HCT116 (cell line): Measurements from ENCODE around the gene HDGFL1. TPM values are rescaled to one million over a fixed set of nuclear protein-coding genes. Genes with fewer than 3 reads are reported as not detected.

Experiments used
- ATAC-seq: fragments of 200-7000 bp; cut with Tn5 transposase; 2 replicates; pipeline ENCODE4 v1.9.1; 2020; ENCODE audit warnings: mild to moderate bottlenecking, moderate library complexity
- BruUV-seq: library from RNA; stranded (reverse); fragments of 400-500 nt; replicated peaks from 2 replicates; lab custom pipeline; 2021; lab: Mats Ljungman, UMichigan
- CTCF ChIA-PET: fragments of 300-600 bp; sonication (Branson Sonifier 250); formaldehyde crosslinking; loops from one replicate; lab custom pipeline; 2021; ENCODE audit warnings: antibody characterized with exemption; lab: Charles Lee
- POLR2A ChIA-PET: fragments of 300-600, 350-600 bp; sonication (Branson Sonifier 250); formaldehyde crosslinking; loops from one replicate; lab custom pipeline; 2021; ENCODE audit warnings: antibody characterized with exemption; lab: Charles Lee
- RAD21 ChIA-PET, 2 experiments: fragments of 300-600 bp; sonication (Branson Sonifier 250); formaldehyde crosslinking; loops; one replicate each; lab custom pipeline; 2023; ENCODE audit warnings: low total read pairs in 2 of 2; ENCODE audit not compliant: uncharacterized antibody in 2 of 2, unreplicated experiment in 2 of 2, low non-redundant PET in 1 of 2; lab: Charles Lee
- DNase-seq: peaks from one replicate; pipeline ENCODE4 v3.0.0-alpha.2; 2010; ENCODE audit warnings: low read depth, low spot score
- H2AFZ ChIP-seq: fragments of 200-600 bp; shearing (Covaris generic), sonication (generic); 2 replicates; pipeline ENCODE4 v1.6.1; 2017; ENCODE audit warnings: low read depth, mixed run types, mixed read lengths, antibody characterized with exemption, low read length; ENCODE audit not compliant: poor library complexity, severe bottlenecking
- H3K27ac ChIP-seq: 2 replicates; pipeline ENCODE4 v1.5.1; 2012; ENCODE audit warnings: low read depth, low read length
- H3K27me3 ChIP-seq: fragments of 200-600 bp; sonication (generic); 2 replicates; pipeline ENCODE4 v1.6.1; 2016; ENCODE audit warnings: mixed run types, low read length, mixed read lengths; ENCODE audit not compliant: insufficient read depth
- H3K36me3 ChIP-seq, 2 experiments: fragments of 200-500 bp in 1 of 2; fragments of 200-600 bp in 1 of 2; sonication (Bioruptor generic) in 1 of 2; sonication (generic) in 1 of 2; 2 replicates each; pipeline versions ENCODE4 v1.5.1 to v1.6.1; 2014 to 2016; ENCODE audit warnings: low read length in 2 of 2, inconsistent platforms in 1 of 2, mixed read lengths in 1 of 2, mixed run types in 1 of 2; ENCODE audit not compliant: insufficient read depth in 2 of 2, control insufficient read depth in 1 of 2
- H3K4me1 ChIP-seq, 2 experiments: fragments of 200-600 bp in 1 of 2; sonication (generic) in 1 of 2; 2 replicates each; pipeline versions ENCODE4 v1.5.1 to v1.6.1; 2012 to 2017; ENCODE audit warnings: low read length in 2 of 2, inconsistent platforms in 1 of 2, mild to moderate bottlenecking in 1 of 2, mixed read lengths in 1 of 2, mixed run types in 1 of 2, moderate library complexity in 1 of 2; ENCODE audit not compliant: insufficient read depth in 2 of 2, control insufficient read depth in 1 of 2
- H3K4me2 ChIP-seq: fragments of 200-600 bp; sonication (generic); 2 replicates; pipeline ENCODE4 v1.6.1; 2017; ENCODE audit warnings: mixed run types, low read length, mixed read lengths
- H3K4me3 ChIP-seq, 2 experiments: fragments of 200-600 bp in 1 of 2; sonication (generic) in 1 of 2; replicated peaks in 1 of 2; 2 replicates each; pipeline ENCODE4 v1.5.1; 2011 to 2016; ENCODE audit warnings: low read length in 2 of 2, control low read depth in 1 of 2, low read depth in 1 of 2, mild to moderate bottlenecking in 1 of 2, mixed read lengths in 1 of 2, mixed run types in 1 of 2
- H3K79me2 ChIP-seq: fragments of 200-600 bp; sonication (generic); 2 replicates; pipeline ENCODE4 v1.6.1; 2017; ENCODE audit warnings: mild to moderate bottlenecking, mixed run types, low read length, moderate library complexity, mixed read lengths; ENCODE audit not compliant: insufficient read depth
- H3K9ac ChIP-seq: fragments of 200-600 bp; sonication (generic); 2 replicates; pipeline ENCODE4 v1.6.1; 2016; ENCODE audit warnings: low read length, mixed read lengths
- H3K9me2 ChIP-seq: fragments of 200-600 bp; sonication (generic), shearing (Covaris generic); 2 replicates; pipeline ENCODE4 v1.6.1; 2017; ENCODE audit warnings: mixed run types, mild to moderate bottlenecking, moderate library complexity; ENCODE audit not compliant: insufficient read depth
- H3K9me3 ChIP-seq, 2 experiments: fragments of 200-500 bp in 1 of 2; fragments of 200-600 bp in 1 of 2; sonication (Bioruptor generic) in 1 of 2; sonication (generic) in 1 of 2; 2 replicates each; pipeline ENCODE4 v1.6.1; 2014 to 2017; ENCODE audit warnings: low read length in 2 of 2, mixed read lengths in 2 of 2, inconsistent platforms in 1 of 2, low read depth in 1 of 2, mild to moderate bottlenecking in 1 of 2, mixed run types in 1 of 2, moderate library complexity in 1 of 2; ENCODE audit not compliant: control insufficient read depth in 1 of 2, insufficient read depth in 1 of 2
- H4K20me1 ChIP-seq: fragments of 200-600 bp; sonication (generic), shearing (Covaris generic); 2 replicates; pipeline ENCODE4 v1.6.1; 2017; ENCODE audit warnings: mixed run types, mild to moderate bottlenecking, moderate library complexity; ENCODE audit not compliant: insufficient read depth
- CTCF ChIP-seq, 3 experiments: fragments of 200-600 bp in 1 of 3; sonication (generic) in 1 of 3; IDR thresholded peaks in 2 of 3; conservative IDR thresholded peaks in 1 of 3; 2 replicates each; pipeline ENCODE4 v1.5.1; 2012 to 2017; ENCODE audit warnings: low read depth in 2 of 3, low read length in 2 of 3, antibody characterized with exemption in 1 of 3, borderline replicate concordance in 1 of 3, control low read depth in 1 of 3, mild to moderate bottlenecking in 1 of 3, mixed read lengths in 1 of 3, mixed run types in 1 of 3, moderate library complexity in 1 of 3; ENCODE audit not compliant: insufficient read depth in 1 of 3
- EGR1 ChIP-seq: IDR thresholded peaks from 2 replicates; pipeline ENCODE4 v1.6.1; 2012; ENCODE audit warnings: low read depth
- ELF1 ChIP-seq: IDR thresholded peaks from 2 replicates; pipeline ENCODE4 v1.6.1; 2012; ENCODE audit warnings: low read depth, borderline replicate concordance
- EZH2 ChIP-seq: fragments of 200-600 bp; sonication (generic); IDR thresholded peaks from 2 replicates; pipeline ENCODE4 v1.6.1; 2017; ENCODE audit warnings: antibody characterized with exemption, mixed run types
- EZH2phosphoT487 ChIP-seq: fragments of 200-600 bp; IDR thresholded peaks from 2 replicates; pipeline ENCODE4 v1.6.1; 2018; ENCODE audit warnings: antibody characterized with exemption, borderline replicate concordance
- FOSL1 ChIP-seq: IDR thresholded peaks from 2 replicates; pipeline ENCODE4 v1.6.1; 2012; ENCODE audit warnings: low read depth
- JUND ChIP-seq: IDR thresholded peaks from 2 replicates; pipeline ENCODE4 v1.6.1; 2012
- POLR2A ChIP-seq: IDR thresholded peaks from 2 replicates; pipeline ENCODE4 v1.7.0; 2011; ENCODE audit warnings: borderline replicate concordance; ENCODE audit not compliant: insufficient read depth, insufficient read length; ENCODE audit errors: extremely low read depth
- POLR2AphosphoS5 ChIP-seq: IDR thresholded peaks from 2 replicates; pipeline ENCODE4 v1.6.1; 2011; ENCODE audit warnings: mild to moderate bottlenecking, low read depth, low read length, moderate library complexity
- RAD21 ChIP-seq: IDR thresholded peaks from 2 replicates; pipeline ENCODE4 v1.6.1; 2012; ENCODE audit warnings: low read depth, mild to moderate bottlenecking
- REST ChIP-seq: IDR thresholded peaks from 2 replicates; pipeline ENCODE4 v1.6.1; 2012; ENCODE audit warnings: low read depth
- SP1 ChIP-seq: IDR thresholded peaks from 2 replicates; pipeline ENCODE4 v1.6.1; 2012; ENCODE audit warnings: low read depth
- TCF7L2 ChIP-seq: IDR thresholded peaks from 2 replicates; pipeline ENCODE4 v1.7.0; 2011; ENCODE audit warnings: borderline replicate concordance, inconsistent platforms; ENCODE audit not compliant: insufficient read depth, insufficient read length; ENCODE audit errors: extremely low read depth
- ZBTB33 ChIP-seq: IDR thresholded peaks from 2 replicates; pipeline ENCODE4 v1.6.1; 2011; ENCODE audit warnings: mild to moderate bottlenecking, low read length, moderate library complexity; ENCODE audit not compliant: insufficient replicate concordance; ENCODE audit errors: extremely low read depth
- ZFX ChIP-seq: fragments of 450-650 bp; IDR thresholded peaks from 2 replicates; pipeline ENCODE4 v1.6.1; 2017
- ZNF274 ChIP-seq: fragments of 200-500 bp; sonication (Bioruptor generic); IDR thresholded peaks from 2 replicates; pipeline ENCODE4 v1.6.1; 2014; ENCODE audit warnings: mild to moderate bottlenecking, low read depth, low read length, inconsistent platforms
- intact Hi-C: fragments of 100-400 bp; cut with micrococcal nuclease; formaldehyde crosslinking; loops from 2 replicates; pipeline ENCODE4 v1.10.0; 2022
- total RNA-seq: library from RNA; stranded (reverse); gene quantifications from one replicate; pipeline ENCODE4 v1.2.1, GENCODE V29; 2021; ENCODE audit not compliant: unreplicated experiment

The HDGFL1 gene
- total RNA-seq, 1 experiment from 2014 or later: not detected

- ATAC-seq: no peak
- ChIA-PET CTCF (no interaction called here), POLR2A (no interaction called here), RAD21 (no interaction called here)
- Histone ChIP-seq H4K20me1 (no peaks in the 10 kb centered on the region), H3K36me3 (no peaks in the 10 kb centered on the region), H3K4me2 (no peak overlapping the region), H3K4me3 (no peak overlapping the region), H2AFZ (no peak overlapping the region), H3K27ac (no peak overlapping the region), H3K4me1 (no peaks in the 10 kb centered on the region), H3K27me3 (no peaks in the 10 kb centered on the region), H3K79me2 (no peaks in the 10 kb centered on the region), H3K9me3 (no peaks in the 10 kb centered on the region), H3K9ac (no peak overlapping the region), H3K9me2 (no peaks in the 10 kb centered on the region)
- intact Hi-C loops: no loop called here
- no peak for TF ChIP-seq JUND
- no peak for TF ChIP-seq ZNF274
- TF ChIP-seq CTCF (IDR thresholded peaks at IDR 0.05 in 2 of 3, conservative IDR thresholded peaks at IDR 0.05 in 1 of 3; ENCODE audit: borderline replicate concordance in 1 of 3, insufficient read depth in 1 of 3, low read depth in 2 of 3, low read length in 2 of 3): no peak
- no peak for TF ChIP-seq TCF7L2
- TF ChIP-seq FOSL1: no peak
- TF ChIP-seq EZH2: no peak
- TF ChIP-seq POLR2A: no peak
- no peak for TF ChIP-seq RAD21
- TF ChIP-seq EZH2phosphoT487: no peak
- TF ChIP-seq SP1: no peak
- no TSS peak for BruUV-seq
- DNase-seq: no peak
Measured at GRCh38 chr6:22529866-22530265, 39.5 kb upstream of the HDGFL1 start.

GRCh38 chr6:22530506-22530905 lies 38.9 kb upstream of the HDGFL1 start:
- H3K27ac ChIP-seq: no peak overlapping the region
- no peaks in the 10 kb centered on the region for H3K79me2 ChIP-seq
- no peaks in the 10 kb centered on the region for H4K20me1 ChIP-seq
- no TSS peak for BruUV-seq
- H3K4me1 ChIP-seq: no peaks in the 10 kb centered on the region
- H3K9me3 ChIP-seq: no peaks in the 10 kb centered on the region
- H3K36me3 ChIP-seq: no peaks in the 10 kb centered on the region
- no peaks in the 10 kb centered on the region for H3K27me3 ChIP-seq
- ChIA-PET RAD21 (no interaction called here), CTCF (no interaction called here), POLR2A (no interaction called here)
- intact Hi-C loops: no loop called here
- H3K4me3 ChIP-seq: no peak overlapping the region
- H3K9ac ChIP-seq: no peak overlapping the region
- DNase-seq (no peak), ATAC-seq (no peak)
- no peak overlapping the region for H2AFZ ChIP-seq
- H3K9me2 ChIP-seq: no peaks in the 10 kb centered on the region
- no peak overlapping the region for H3K4me2 ChIP-seq
- no peak for TF ChIP-seq POLR2AphosphoS5
- TF ChIP-seq ZFX: no peak
- no peak for TF ChIP-seq REST
- no peak for TF ChIP-seq EGR1
- no peak for TF ChIP-seq ZBTB33
- no peak for TF ChIP-seq ELF1
